ENCODE measurements around the gene CST9.

Gene CST9

GRCh38 chr20:23613676-23614075 lies 8.0 kb upstream of the CST9 start:
- H3K9me3 ChIP-seq (ENCODE audit: low read length): no peaks in the 10 kb centered on the region
- H3K36me3 ChIP-seq (ENCODE audit: insufficient read depth, low read length): no peaks in the 10 kb centered on the region
- H3K27ac ChIP-seq (ENCODE audit: low read depth, low read length): no peak overlapping the region
- no peak overlapping the region for H3K9ac ChIP-seq (ENCODE audit: low read length)
- H3K4me3 ChIP-seq (ENCODE audit: low read depth in 1 of 2, low read length in 2 of 2): no peak overlapping the region
- H3K4me1 ChIP-seq (ENCODE audit: insufficient read depth, low read length): peaks cover 22% of the 10 kb centered on the region
- no peaks in the 10 kb centered on the region for H3K27me3 ChIP-seq (ENCODE audit: control insufficient read depth in 1 of 2, insufficient read depth in 2 of 2, low read length in 2 of 2)

GRCh38 chr20:23612396-23612795 lies 6.7 kb upstream of the CST9 start:
- no peaks in the 10 kb centered on the region for H3K36me3 ChIP-seq (ENCODE audit: insufficient read depth, low read length)
- H3K4me3 ChIP-seq (ENCODE audit: low read depth in 1 of 2, low read length in 2 of 2): no peak overlapping the region
- peaks cover 22% of the 10 kb centered on the region for H3K4me1 ChIP-seq (ENCODE audit: insufficient read depth, low read length)
- no peaks in the 10 kb centered on the region for H3K9me3 ChIP-seq (ENCODE audit: low read length)
- H3K9ac ChIP-seq (ENCODE audit: low read length): no peak overlapping the region
- H3K27ac ChIP-seq (ENCODE audit: low read depth, low read length): no peak overlapping the region
- no peaks in the 10 kb centered on the region for H3K27me3 ChIP-seq (ENCODE audit: control insufficient read depth in 1 of 2, insufficient read depth in 2 of 2, low read length in 2 of 2)

- Histone ChIP-seq H3K36me3 (ENCODE audit: insufficient read depth, low read length) (no peaks in the 10 kb centered on the region), H3K27ac (ENCODE audit: low read depth, low read length) (no peak overlapping the region), H3K4me3 (ENCODE audit: low read depth in 1 of 2, low read length in 2 of 2) (no peak overlapping the region), H3K4me1 (ENCODE audit: insufficient read depth, low read length) (peaks cover 19% of the 10 kb centered on the region), H3K9me3 (ENCODE audit: low read length) (no peaks in the 10 kb centered on the region), H3K9ac (ENCODE audit: low read length) (no peak overlapping the region), H3K27me3 (ENCODE audit: control insufficient read depth in 1 of 2, insufficient read depth in 2 of 2, low read length in 2 of 2) (no peaks in the 10 kb centered on the region)
Observed at GRCh38 chr20:23609486-23610109, 3.9 kb upstream of the CST9 start.

- no peaks in the 10 kb centered on the region for H3K27me3 ChIP-seq (ENCODE audit: control insufficient read depth in 1 of 2, insufficient read depth in 2 of 2, low read length in 2 of 2)
- H3K36me3 ChIP-seq (ENCODE audit: insufficient read depth, low read length): no peaks in the 10 kb centered on the region
- H3K9ac ChIP-seq (ENCODE audit: low read length): no peak overlapping the region
- peaks cover 7% of the 10 kb centered on the region for H3K4me1 ChIP-seq (ENCODE audit: insufficient read depth, low read length)
- no peak overlapping the region for H3K27ac ChIP-seq (ENCODE audit: low read depth, low read length)
- no peak overlapping the region for H3K4me3 ChIP-seq (ENCODE audit: low read depth in 1 of 2, low read length in 2 of 2)
- no peaks in the 10 kb centered on the region for H3K9me3 ChIP-seq (ENCODE audit: low read length)
Observed at GRCh38 chr20:23608251-23608846, 2.6 kb upstream of the CST9 start.

- peaks cover under 1% of the 10 kb centered on the region for H3K4me1 ChIP-seq (ENCODE audit: insufficient read depth, low read length)
- H3K36me3 ChIP-seq (ENCODE audit: insufficient read depth, low read length): no peaks in the 10 kb centered on the region
- no peaks in the 10 kb centered on the region for H3K27me3 ChIP-seq (ENCODE audit: control insufficient read depth in 1 of 2, insufficient read depth in 2 of 2, low read length in 2 of 2)
- no peaks in the 10 kb centered on the region for H3K9me3 ChIP-seq (ENCODE audit: low read length)
- no peak overlapping the region for H3K4me3 ChIP-seq (ENCODE audit: low read depth in 1 of 2, low read length in 2 of 2)
- no peak overlapping the region for H3K27ac ChIP-seq (ENCODE audit: low read depth, low read length)
- no peak overlapping the region for H3K9ac ChIP-seq (ENCODE audit: low read length)
Observed at GRCh38 chr20:23607497-23608245, 2.0 kb upstream of the CST9 start.

- H3K36me3 ChIP-seq (ENCODE audit: insufficient read depth, low read length): no peaks in the 10 kb centered on the region
- no peaks in the 10 kb centered on the region for H3K9me3 ChIP-seq (ENCODE audit: low read length)
- H3K27ac ChIP-seq (ENCODE audit: low read depth, low read length): no peak overlapping the region
- no peaks in the 10 kb centered on the region for H3K27me3 ChIP-seq (ENCODE audit: control insufficient read depth in 1 of 2, insufficient read depth in 2 of 2, low read length in 2 of 2)
- H3K4me3 ChIP-seq (ENCODE audit: low read depth in 1 of 2, low read length in 2 of 2): no peak overlapping the region
- no peak overlapping the region for H3K9ac ChIP-seq (ENCODE audit: low read length)
- no peaks in the 10 kb centered on the region for H3K4me1 ChIP-seq (ENCODE audit: insufficient read depth, low read length)
Observed at GRCh38 chr20:23606652-23607049, 934 bp upstream of the CST9 start.

- no peak overlapping the region for H3K9ac ChIP-seq (ENCODE audit: low read length)
- no peaks in the 10 kb centered on the region for H3K27me3 ChIP-seq (ENCODE audit: control insufficient read depth in 1 of 2, insufficient read depth in 2 of 2, low read length in 2 of 2)
- H3K27ac ChIP-seq (ENCODE audit: low read depth, low read length): no peak overlapping the region
- no peaks in the 10 kb centered on the region for H3K36me3 ChIP-seq (ENCODE audit: insufficient read depth, low read length)
- no peak overlapping the region for H3K4me3 ChIP-seq (ENCODE audit: low read depth in 1 of 2, low read length in 2 of 2)
- no peaks in the 10 kb centered on the region for H3K9me3 ChIP-seq (ENCODE audit: low read length)
- H3K4me1 ChIP-seq (ENCODE audit: insufficient read depth, low read length): no peaks in the 10 kb centered on the region
Observed at GRCh38 chr20:23604306-23604705, 1.4 kb downstream of the CST9 start.

GRCh38 chr20:23603321-23603720 lies 2.4 kb downstream of the CST9 start:
- no peak overlapping the region for H3K27ac ChIP-seq (ENCODE audit: low read depth, low read length)
- H3K27me3 ChIP-seq (ENCODE audit: control insufficient read depth in 1 of 2, insufficient read depth in 2 of 2, low read length in 2 of 2): no peaks in the 10 kb centered on the region
- no peaks in the 10 kb centered on the region for H3K4me1 ChIP-seq (ENCODE audit: insufficient read depth, low read length)
- H3K36me3 ChIP-seq (ENCODE audit: insufficient read depth, low read length): no peaks in the 10 kb centered on the region
- no peaks in the 10 kb centered on the region for H3K9me3 ChIP-seq (ENCODE audit: low read length)
- H3K4me3 ChIP-seq (ENCODE audit: low read depth in 1 of 2, low read length in 2 of 2): no peak overlapping the region
- no peak overlapping the region for H3K9ac ChIP-seq (ENCODE audit: low read length)

- no peak overlapping the region for H3K9ac ChIP-seq (ENCODE audit: low read length)
- H3K27ac ChIP-seq (ENCODE audit: low read depth, low read length): no peak overlapping the region
- H3K36me3 ChIP-seq (ENCODE audit: insufficient read depth, low read length): no peaks in the 10 kb centered on the region
- H3K4me3 ChIP-seq (ENCODE audit: low read depth in 1 of 2, low read length in 2 of 2): no peak overlapping the region
- H3K27me3 ChIP-seq (ENCODE audit: control insufficient read depth in 1 of 2, insufficient read depth in 2 of 2, low read length in 2 of 2): no peaks in the 10 kb centered on the region
- H3K4me1 ChIP-seq (ENCODE audit: insufficient read depth, low read length): no peaks in the 10 kb centered on the region
- no peaks in the 10 kb centered on the region for H3K9me3 ChIP-seq (ENCODE audit: low read length)
Observed at GRCh38 chr20:23602699-23603098, 3.0 kb downstream of the CST9 start.

- Histone ChIP-seq H3K4me3 (ENCODE audit: low read depth in 1 of 2, low read length in 2 of 2) (no peak overlapping the region), H3K9ac (ENCODE audit: low read length) (no peak overlapping the region), H3K9me3 (ENCODE audit: low read length) (no peaks in the 10 kb centered on the region), H3K4me1 (ENCODE audit: insufficient read depth, low read length) (no peaks in the 10 kb centered on the region), H3K36me3 (ENCODE audit: insufficient read depth, low read length) (no peaks in the 10 kb centered on the region), H3K27ac (ENCODE audit: low read depth, low read length) (no peak overlapping the region), H3K27me3 (ENCODE audit: control insufficient read depth in 1 of 2, insufficient read depth in 2 of 2, low read length in 2 of 2) (no peaks in the 10 kb centered on the region)
Observed at GRCh38 chr20:23602241-23602640, 3.5 kb downstream of the CST9 start.

GRCh38 chr20:23601715-23602114 lies 4.0 kb downstream of the CST9 start:
- no peaks in the 10 kb centered on the region for H3K36me3 ChIP-seq (ENCODE audit: insufficient read depth, low read length)
- no peaks in the 10 kb centered on the region for H3K4me1 ChIP-seq (ENCODE audit: insufficient read depth, low read length)
- no peaks in the 10 kb centered on the region for H3K27me3 ChIP-seq (ENCODE audit: control insufficient read depth in 1 of 2, insufficient read depth in 2 of 2, low read length in 2 of 2)
- H3K9me3 ChIP-seq (ENCODE audit: low read length): no peaks in the 10 kb centered on the region
- H3K4me3 ChIP-seq (ENCODE audit: low read depth in 1 of 2, low read length in 2 of 2): no peak overlapping the region
- no peak overlapping the region for H3K27ac ChIP-seq (ENCODE audit: low read depth, low read length)
- no peak overlapping the region for H3K9ac ChIP-seq (ENCODE audit: low read length)

Data from muscle layer of colon (tissue), 2 donors.